GM21576 (cell line): Measurements from ENCODE around the gene BTN3A1.
"Not testable (repeated sequence)": the region's sequence is repeated elsewhere in the genome, so short reads cannot be mapped to it uniquely, and the experiment has no call there.

Experiments used
- ATAC-seq: cut with Tn5 transposase; IDR thresholded peaks from one replicate; pipeline ENCODE4 v1.9.1; 2021; ENCODE audit warnings: mild to moderate bottlenecking, moderate library complexity; ENCODE audit not compliant: unreplicated experiment

The BTN3A1 gene

GRCh38 chr6:26401987-26402658, at the start of gene BTN3A1:
TSS of gene BTN3A1 (plus strand) at chr6:26402275. CDS start at chr6:26405564, 3,289 bp downstream.
- peak; percentile 85 for ATAC-seq

- no peak for ATAC-seq
These were observed 49.8 kb upstream of the BTN3A1 start for GRCh38 chr6:26352315-26352714.

- no peak for ATAC-seq
These were observed 47.9 kb upstream of the BTN3A1 start for GRCh38 chr6:26354162-26354561.

- ATAC-seq = no peak
These were observed 46.7 kb upstream of the BTN3A1 start for GRCh38 chr6:26355366-26355765.

- ATAC-seq = not testable (repeated sequence)
These were observed 44.5 kb upstream of the BTN3A1 start for GRCh38 chr6:26357543-26357942.

GRCh38 chr6:26358511-26358981, 43.5 kb upstream of the BTN3A1 start:
- ATAC-seq = peak; percentile 38

GRCh38 chr6:26359765-26360164, 42.3 kb upstream of the BTN3A1 start:
- ATAC-seq = no peak

- peak; percentile 48 for ATAC-seq
These were observed 41.3 kb upstream of the BTN3A1 start for GRCh38 chr6:26360451-26361416.

- ATAC-seq = no peak
These were observed 40.5 kb upstream of the BTN3A1 start for GRCh38 chr6:26361544-26361943.

- ATAC-seq = no peak
These were observed 39.8 kb upstream of the BTN3A1 start for GRCh38 chr6:26362093-26362835.

GRCh38 chr6:26362836-26363220, 39.2 kb upstream of the BTN3A1 start:
- ATAC-seq = no peak

- ATAC-seq = no peak
These were observed 38.0 kb upstream of the BTN3A1 start for GRCh38 chr6:26363882-26364701.

GRCh38 chr6:26365633-26365995, 36.5 kb upstream of the BTN3A1 start:
- no peak for ATAC-seq

- ATAC-seq = no peak
These were observed 35.6 kb upstream of the BTN3A1 start for GRCh38 chr6:26366504-26366903.

GRCh38 chr6:26367114-26367513, 35.0 kb upstream of the BTN3A1 start:
- no peak for ATAC-seq

GRCh38 chr6:26371813-26372212, 30.3 kb upstream of the BTN3A1 start:
- not testable (repeated sequence) for ATAC-seq

GRCh38 chr6:26372308-26373144, 29.5 kb upstream of the BTN3A1 start:
- ATAC-seq = no peak

- ATAC-seq = no peak
These were observed 26.8 kb upstream of the BTN3A1 start for GRCh38 chr6:26375270-26375669.

GRCh38 chr6:26377719-26378118, 24.4 kb upstream of the BTN3A1 start:
- ATAC-seq = no peak
